Osteocyte (in vitro differentiated cells): ENCODE results near the gene SLC38A9. TPM values are rescaled to one million over a fixed set of nuclear protein-coding genes. Genes with fewer than 3 reads are reported as not detected.

Source experiments
- DNase-seq: peaks from one replicate; pipeline ENCODE4 v3.0.0; 2021; ENCODE audit warnings: mixed read lengths; ENCODE audit not compliant: unreplicated experiment; ENCODE audit errors: extremely low spot score
- H3K27ac Mint-ChIP-seq: one replicate; pipeline ENCODE4 v1.8.0; 2021; ENCODE audit warnings: mild to moderate bottlenecking, mixed read lengths; ENCODE audit not compliant: unreplicated experiment
- H3K27me3 Mint-ChIP-seq: one replicate; pipeline ENCODE4 v1.8.0; 2021; ENCODE audit warnings: mixed read lengths; ENCODE audit not compliant: unreplicated experiment
- H3K36me3 Mint-ChIP-seq: one replicate; pipeline ENCODE4 v1.8.0; 2021; ENCODE audit warnings: mixed read lengths; ENCODE audit not compliant: unreplicated experiment
- H3K4me1 Mint-ChIP-seq: one replicate; pipeline ENCODE4 v1.8.0; 2021; ENCODE audit warnings: mixed read lengths; ENCODE audit not compliant: unreplicated experiment
- H3K4me3 Mint-ChIP-seq: one replicate; pipeline ENCODE4 v1.8.0; 2021; ENCODE audit warnings: mild to moderate bottlenecking, moderate library complexity, mixed read lengths; ENCODE audit not compliant: unreplicated experiment
- H3K9me3 Mint-ChIP-seq: one replicate; pipeline ENCODE4 v1.8.0; 2021; ENCODE audit warnings: mixed read lengths; ENCODE audit not compliant: unreplicated experiment
- CTCF ChIP-seq: fragments of 200-600 bp; sonication (generic); IDR thresholded peaks from 2 replicates; pipeline ENCODE4 v1.5.0; 2021; ENCODE audit warnings: antibody characterized with exemption, mild to moderate bottlenecking, moderate library complexity
- total RNA-seq: library from RNA; stranded (reverse); gene quantifications from 2 replicates; pipeline ENCODE4 v1.2.1, GENCODE V29; 2021

SLC38A9 gene
- total RNA-seq, 1 donor from 2014 or later = 24.3 TPM

DNA sequence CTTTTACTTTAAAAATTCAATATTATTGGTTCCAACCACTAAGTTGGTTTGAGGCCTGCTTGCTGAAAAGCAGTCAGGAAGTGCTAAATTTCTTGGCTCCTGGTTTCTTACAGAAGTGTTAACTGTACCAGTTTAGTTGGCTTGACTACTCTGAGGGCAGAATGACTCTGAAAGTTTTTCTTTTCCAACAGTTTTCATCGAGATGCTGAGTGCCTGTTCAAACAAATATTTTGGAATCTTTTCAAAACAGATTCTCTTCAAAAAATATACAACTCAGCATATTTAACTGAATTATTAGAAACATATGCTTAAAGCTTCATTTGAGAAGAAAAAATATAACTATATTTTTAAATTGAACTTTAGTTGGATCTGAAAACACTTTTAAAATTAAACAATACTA, 37.0 kb downstream of the SLC38A9 start:
- Mint-ChIP-seq H3K27ac (peak overlapping the region; percentile 87), H3K4me3 (no peak overlapping the region), H3K36me3 (peaks cover 6% of the 10 kb centered on the region), H3K27me3 (no peaks in the 10 kb centered on the region), H3K9me3 (no peaks in the 10 kb centered on the region), H3K4me1 (peaks cover 60% of the 10 kb centered on the region)
- DNase-seq = no peak
- no peak for TF ChIP-seq CTCF

GRCh38 chr5:55674340-55674739, 37.8 kb downstream of the SLC38A9 start:
- Mint-ChIP-seq H3K4me3 (no peak overlapping the region), H3K27ac (peak overlapping the region; percentile 87), H3K9me3 (no peaks in the 10 kb centered on the region), H3K36me3 (peaks cover 6% of the 10 kb centered on the region), H3K27me3 (no peaks in the 10 kb centered on the region), H3K4me1 (peaks cover 54% of the 10 kb centered on the region)
- DNase-seq = no peak
- no peak for TF ChIP-seq CTCF

- peaks cover 6% of the 10 kb centered on the region for H3K36me3 Mint-ChIP-seq
- H3K27me3 Mint-ChIP-seq = no peaks in the 10 kb centered on the region
- no peaks in the 10 kb centered on the region for H3K9me3 Mint-ChIP-seq
- H3K4me1 Mint-ChIP-seq = peaks cover 60% of the 10 kb centered on the region
- H3K27ac Mint-ChIP-seq = peak overlapping the region; percentile 52
- no peak overlapping the region for H3K4me3 Mint-ChIP-seq
- no peak for DNase-seq
- TF ChIP-seq CTCF = no peak
Measured at GRCh38 chr5:55672477-55672911, 39.6 kb downstream of the SLC38A9 start.

DNA sequence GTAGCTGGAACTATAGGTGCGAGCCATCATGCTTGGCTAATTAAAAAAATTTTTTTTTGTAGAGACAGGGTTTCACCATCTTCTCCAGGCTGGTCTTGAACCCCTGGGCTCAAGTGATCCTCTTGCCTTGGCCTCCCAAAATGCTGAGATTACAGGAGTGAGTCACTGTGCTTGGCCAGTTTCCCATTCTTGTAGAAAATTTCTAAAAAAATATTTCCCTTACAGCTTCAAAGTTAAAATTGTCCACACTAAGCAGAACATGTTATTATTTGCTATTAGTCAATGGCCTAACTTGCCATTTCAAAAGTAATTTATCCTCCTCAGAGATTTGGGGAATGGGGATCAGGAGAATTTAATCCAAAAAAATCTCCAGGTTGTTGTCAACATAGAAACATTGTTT, 40.1 kb downstream of the SLC38A9 start:
- no peak for TF ChIP-seq CTCF
- Mint-ChIP-seq H3K4me3 (no peak overlapping the region), H3K4me1 (peaks cover 64% of the 10 kb centered on the region), H3K27me3 (no peaks in the 10 kb centered on the region), H3K9me3 (no peaks in the 10 kb centered on the region), H3K36me3 (peaks cover 6% of the 10 kb centered on the region), H3K27ac (peak overlapping the region; percentile 52)
- DNase-seq = no peak

DNA sequence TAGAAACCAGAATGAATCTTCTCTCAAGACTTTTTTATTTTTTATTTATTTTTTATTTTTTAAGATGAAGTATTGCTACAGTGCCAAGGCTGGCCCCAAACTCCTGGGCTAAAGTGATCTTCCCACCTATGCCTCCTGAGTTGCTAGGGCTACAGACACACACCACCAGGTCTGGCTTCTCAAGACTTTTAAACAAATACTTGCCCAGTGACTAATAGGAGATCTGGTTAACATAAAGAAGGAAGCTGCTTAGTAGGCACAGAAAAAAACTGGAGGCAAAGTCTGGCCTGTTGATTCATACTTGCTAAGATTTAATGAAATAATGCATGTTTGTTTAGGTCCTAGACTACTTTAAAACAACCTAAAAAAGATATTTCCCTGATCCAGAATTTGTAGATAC, 43.8 kb downstream of the SLC38A9 start:
- DNase-seq = no peak
- no peaks in the 10 kb centered on the region for H3K27me3 Mint-ChIP-seq
- H3K27ac Mint-ChIP-seq = peak overlapping the region; percentile 83

More for the DNA sequence above, 43.8 kb downstream of the SLC38A9 start:
- peaks cover 32% of the 10 kb centered on the region for H3K4me1 Mint-ChIP-seq
- no peak for TF ChIP-seq CTCF
- no peak overlapping the region for H3K4me3 Mint-ChIP-seq
- H3K36me3 Mint-ChIP-seq = peaks cover 7% of the 10 kb centered on the region
- H3K9me3 Mint-ChIP-seq = no peaks in the 10 kb centered on the region
